Lower leg skin (tissue), 4 donors: ENCODE results near the gene POLN. TPM values are rescaled to one million over a fixed set of nuclear protein-coding genes. Genes with fewer than 3 reads are reported as not detected.
"Not testable (repeated sequence)": the region's sequence is repeated elsewhere in the genome, so short reads cannot be mapped to it uniquely, and the experiment has no call there.

Experiments used
- DNase-seq, 2 donors: peaks; one replicate each; pipeline ENCODE4 v3.0.0-alpha.2; 2019; ENCODE audit warnings: low spot score in 2 of 2
- H3K4me3 ChIP-seq: fragments of 200-600 bp; sonication (generic); 2 replicates; pipeline ENCODE4 v1.5.1; 2017; ENCODE audit warnings: mild to moderate bottlenecking, low read depth; ENCODE audit not compliant: poor library complexity, severe bottlenecking
- CTCF ChIP-seq, 3 donors: fragments of 450-650 bp; IDR thresholded peaks; one replicate each; pipeline ENCODE4 v1.5.1; 2016; ENCODE audit warnings: antibody characterized with exemption in 3 of 3, mild to moderate bottlenecking in 3 of 3, moderate library complexity in 2 of 3
- POLR2A ChIP-seq, 2 donors: fragments of 450-650 bp; IDR thresholded peaks; one replicate each; pipeline ENCODE4 v1.6.1; 2016 to 2017; ENCODE audit warnings: antibody characterized with exemption in 2 of 2, mild to moderate bottlenecking in 1 of 2, moderate library complexity in 1 of 2
- WGBS, 2 donors: methylation state at CpG; one replicate each; pipeline ENCODE4 v1.1.5; 2018; 5-methylcytosine and 5-hydroxymethylcytosine counted together
- intact Hi-C: fragments of 100-400 bp; cut with DNase I; formaldehyde crosslinking; loops from one replicate; pipeline ENCODE4 v1.15.0; 2023; ENCODE audit warnings: low total_unique reads
- total RNA-seq, 4 donors: library from RNA; depleted of rRNA; stranded (reverse); fragments of >200 nt; gene quantifications; one replicate each; pipeline ENCODE4 v1.1.0, GENCODE V29; 2016

POLN gene
- total RNA-seq, 4 donors from 2014 or later, result 0.30 to 3.3 (median 0.89) TPM

- DNase-seq, result no peak
- no peak overlapping the region for H3K4me3 ChIP-seq
- intact Hi-C loops, result no loop called here
- TF ChIP-seq CTCF (IDR thresholded peaks at IDR 0.05) (no peak), POLR2A (IDR thresholded peaks at IDR 0.05) (no peak)
- 93 to 95% methylated on average over 30 of the region's 30 CpGs for WGBS, 2 donors
These were observed 34.8 kb upstream of the POLN start for GRCh38 chr4:2276581-2277325.

GRCh38 chr4:2275546-2276251 is 33.8 kb upstream of the POLN start:
- intact Hi-C loops, result no loop called here
- 95 to 97% methylated on average over 44 of the region's 44 CpGs for WGBS, 2 donors
- no peak overlapping the region for H3K4me3 ChIP-seq
- DNase-seq, result no peak
- no peak for TF ChIP-seq CTCF (IDR thresholded peaks at IDR 0.05)
- no peak for TF ChIP-seq POLR2A (IDR thresholded peaks at IDR 0.05)

- DNase-seq, intact Hi-C loops, H3K4me3 ChIP-seq: not testable (repeated sequence)
- 93 to 94% methylated on average over 10 of the region's 10 CpGs for WGBS, 2 donors
These were observed 33.1 kb upstream of the POLN start for GRCh38 chr4:2275044-2275397.

- intact Hi-C loops, result no loop called here
- H3K4me3 ChIP-seq, result no peak overlapping the region
- TF ChIP-seq POLR2A (IDR thresholded peaks at IDR 0.05) (no peak), CTCF (IDR thresholded peaks at IDR 0.05) (no peak)
- no peak for DNase-seq
- 89 to 91% methylated on average over 21 of the region's 21 CpGs for WGBS, 2 donors
These were observed 32.6 kb upstream of the POLN start for GRCh38 chr4:2274320-2275043.

- DNase-seq, result no peak
- no peak for TF ChIP-seq CTCF (IDR thresholded peaks at IDR 0.05)
- no peak for TF ChIP-seq POLR2A (IDR thresholded peaks at IDR 0.05)
- intact Hi-C loops, result no loop called here
- no peak overlapping the region for H3K4me3 ChIP-seq
- WGBS, 2 donors, result 83 to 92% methylated on average over 23 to 24 of the region's 24 CpGs
These were observed 31.9 kb upstream of the POLN start for GRCh38 chr4:2273657-2274319.

- 83 to 90% methylated on average over 15 of the region's 15 CpGs for WGBS, 2 donors
- no peak for TF ChIP-seq POLR2A (IDR thresholded peaks at IDR 0.05)
- TF ChIP-seq CTCF (IDR thresholded peaks at IDR 0.05), result no peak
- no peak overlapping the region for H3K4me3 ChIP-seq
- no peak for DNase-seq
- intact Hi-C loops, result no loop called here
These were observed 31.3 kb upstream of the POLN start for GRCh38 chr4:2273221-2273620.
